H1 (cell line): ENCODE data around the gene OMA1.

Experiments used
- EGR1 ChIP-seq: IDR thresholded peaks from 2 replicates; pipeline ENCODE4 v1.6.1; 2011; ENCODE audit warnings: low read depth, low read length, borderline replicate concordance
- TAF1 ChIP-seq: IDR thresholded peaks from 2 replicates; pipeline ENCODE4 v1.6.1; 2011; ENCODE audit warnings: mild to moderate bottlenecking, low read depth, low read length
- ZNF274 ChIP-seq: IDR thresholded peaks from 2 replicates; pipeline ENCODE4 v1.7.0; 2012; ENCODE audit warnings: low read length, borderline replicate concordance; ENCODE audit errors: extremely low read depth
- TF ChIP-seq, protein P1 (sequence below), 3 experiments: IDR thresholded peaks; 1 replicate in 2 of 3; 2 replicates in 1 of 3; pipeline versions ENCODE4 v1.5.1 to v1.6.1; 2011; ENCODE audit warnings: low read length in 3 of 3, mild to moderate bottlenecking in 3 of 3, inconsistent platforms in 2 of 3, low read depth in 1 of 3, moderate library complexity in 1 of 3; ENCODE audit not compliant: insufficient read depth in 1 of 3; ENCODE audit errors: control extremely low read depth in 1 of 3

- TF ChIP-seq ZNF274 = no peak
- no peak for TF ChIP-seq TAF1
- TF ChIP-seq EGR1 = no peak
- TF ChIP-seq, protein P1, sequence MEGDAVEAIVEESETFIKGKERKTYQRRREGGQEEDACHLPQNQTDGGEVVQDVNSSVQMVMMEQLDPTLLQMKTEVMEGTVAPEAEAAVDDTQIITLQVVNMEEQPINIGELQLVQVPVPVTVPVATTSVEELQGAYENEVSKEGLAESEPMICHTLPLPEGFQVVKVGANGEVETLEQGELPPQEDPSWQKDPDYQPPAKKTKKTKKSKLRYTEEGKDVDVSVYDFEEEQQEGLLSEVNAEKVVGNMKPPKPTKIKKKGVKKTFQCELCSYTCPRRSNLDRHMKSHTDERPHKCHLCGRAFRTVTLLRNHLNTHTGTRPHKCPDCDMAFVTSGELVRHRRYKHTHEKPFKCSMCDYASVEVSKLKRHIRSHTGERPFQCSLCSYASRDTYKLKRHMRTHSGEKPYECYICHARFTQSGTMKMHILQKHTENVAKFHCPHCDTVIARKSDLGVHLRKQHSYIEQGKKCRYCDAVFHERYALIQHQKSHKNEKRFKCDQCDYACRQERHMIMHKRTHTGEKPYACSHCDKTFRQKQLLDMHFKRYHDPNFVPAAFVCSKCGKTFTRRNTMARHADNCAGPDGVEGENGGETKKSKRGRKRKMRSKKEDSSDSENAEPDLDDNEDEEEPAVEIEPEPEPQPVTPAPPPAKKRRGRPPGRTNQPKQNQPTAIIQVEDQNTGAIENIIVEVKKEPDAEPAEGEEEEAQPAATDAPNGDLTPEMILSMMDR (IDR thresholded peaks at IDR 0.05; ENCODE audit: control extremely low read depth in 1 of 3, insufficient read depth in 1 of 3, low read depth in 1 of 3, low read length in 3 of 3) = no peak
Observed at GRCh38 chr1:58459911-58460310, 86.6 kb downstream of the OMA1 start.
